Measurements from ENCODE around the gene RAPGEF1. TPM values are rescaled to one million over a fixed set of nuclear protein-coding genes. Genes with fewer than 3 reads are reported as not detected.
A peak's percentile ranks its signal among the peaks of the same experiment; 100 is the strongest.

Gene RAPGEF1
- total and polyA plus RNA-seq, 9 of the 15 experiments (the other 6 are each of a cell fraction or from before 2014, with no cell fraction given) = 0.06 to 44.1 (median 19.9) TPM

GRCh38 chr9:131685753-131686706 is 53.8 kb downstream of the RAPGEF1 start:
- H3K4me3 ChIP-seq = no peak overlapping the region
- 88% methylated on average over 13 of the region's 15 CpGs for WGBS (ENCODE audit: insufficient coverage, low coverage, missing lambda C conversion rate)

More at GRCh38 chr9:131685753-131686706, 53.8 kb downstream of the RAPGEF1 start:
- DNase-seq (ENCODE audit: extremely low read depth in 1 of 4, low spot score in 3 of 4) (no peak), ATAC-seq (no peak), FAIRE-seq (no peak)
- Histone ChIP-seq H3K4me1 (replicated peaks in 1 of 2; ENCODE audit: control insufficient read depth in 2 of 2, insufficient read depth in 2 of 2, low read length in 2 of 2) (no peaks in the 10 kb centered on the region), H3K27ac (ENCODE audit: extremely low read depth, low read depth, low read length) (no peak overlapping the region), H3K36me3 (ENCODE audit: control insufficient read depth, insufficient read depth, low read length) (no peaks in the 10 kb centered on the region; the same call in 2 of the 3 replicates), H3K79me2 (ENCODE audit: control insufficient read depth, insufficient read depth, low read length) (no peaks in the 10 kb centered on the region), H3K9ac (ENCODE audit: insufficient read depth in 1 of 2, low read depth in 2 of 2, low read length in 2 of 2) (no peak overlapping the region), H3K27me3 (ENCODE audit: control insufficient read depth in 2 of 2, insufficient read depth in 2 of 2, low read length in 2 of 2) (no peaks in the 10 kb centered on the region), H3K9me1 (ENCODE audit: control insufficient read depth, insufficient read depth, low read length) (no peaks in the 10 kb centered on the region), H4K20me1 (replicated peaks; ENCODE audit: control insufficient read depth, insufficient read depth, low read length) (no peaks in the 10 kb centered on the region), H3K9me3 (replicated peaks; ENCODE audit: control insufficient read depth, insufficient read depth, low read depth, low read length) (no peaks in the 10 kb centered on the region), H2AFZ (ENCODE audit: low read depth, low read length) (no peak overlapping the region), H3K4me2 (ENCODE audit: insufficient read depth, low read length) (no peak overlapping the region)
- in situ Hi-C loops (cut with MboI) (no loop called here), intact Hi-C loops (cut with micrococcal nuclease) (no loop called here)
- CTCF ChIA-PET (ENCODE audit: low intra/inter-chr PET ratio) = no interaction called here
- no peak for TF ChIP-seq JUNB (CRISPR knock-in tag; conservative IDR thresholded peaks at IDR 0.05)
- peak; percentile 63 for TF ChIP-seq ZBTB40 (IDR thresholded peaks at IDR 0.05)
- TF ChIP-seq ZBTB40 (CRISPR knock-in tag; IDR thresholded peaks at IDR 0.05) = no peak
- no TSS peak for BruUV-seq (replicated peaks)
- POLR2A ChIA-PET = no interaction called here
